PC-9 (cell line): ENCODE results near the gene ANKRD11.

ENCODE experiments used
- CTCF ChIP-seq: fragments of 200-600 bp; sonication (generic); conservative IDR thresholded peaks from 2 replicates; pipeline ENCODE4 v1.6.1; 2017; ENCODE audit warnings: mixed run types, antibody characterized with exemption, mild to moderate bottlenecking, moderate library complexity
- EZH2 ChIP-seq: fragments of 200-600 bp; sonication (generic); IDR thresholded peaks from 2 replicates; pipeline ENCODE4 v1.8.0; 2017; ENCODE audit warnings: antibody characterized with exemption, low read depth

- TF ChIP-seq CTCF (no peak), EZH2 (no peak)
These were observed 197.8 kb downstream of the ANKRD11 start for GRCh38 chr16:89292443-89293078.
